H1 (cell line): ENCODE results near the gene PLPPR3. TPM values are rescaled to one million over a fixed set of nuclear protein-coding genes. Genes with fewer than 3 reads are reported as not detected.

Experiments
- CTCF ChIA-PET: fragments of 300-600 bp; sonication (Branson Sonifier 250); formaldehyde crosslinking; loops from one replicate; lab custom pipeline; 2021; ENCODE audit not compliant: partially characterized antibody; lab: Charles Lee
- POLR2A ChIA-PET: fragments of 300-600 bp; sonication (Branson Sonifier 250); formaldehyde crosslinking; loops from one replicate; lab custom pipeline; 2021; ENCODE audit warnings: inconsistent platforms; ENCODE audit not compliant: partially characterized antibody; lab: Charles Lee
- DNase-seq, 2 experiments: peaks; one replicate each; pipeline versions ENCODE4 v3.0.0 to v3.0.0-alpha.2; 2010 to 2022; ENCODE audit warnings: low spot score in 2 of 2, low read depth in 1 of 2, mixed read lengths in 1 of 2
- FAIRE-seq: peaks from 2 replicates; lab custom pipeline; 2011; peaks lifted over from hg19 to GRCh38; lab: Jason Lieb, UNC
- H2AFZ ChIP-seq: 2 replicates; pipeline ENCODE4 v1.8.1; 2012; ENCODE audit warnings: low read length, inconsistent platforms
- H2AK5ac ChIP-seq: 2 replicates; pipeline ENCODE4 v1.6.1; 2013; ENCODE audit warnings: low read depth, low read length
- H2BK120ac ChIP-seq: replicated peaks from 2 replicates; pipeline ENCODE3; 2013; ENCODE audit warnings: low read depth, low read length, inconsistent platforms
- H2BK12ac ChIP-seq: 2 replicates; pipeline ENCODE4 v1.6.1; 2013; ENCODE audit warnings: low read depth, low read length
- H2BK15ac ChIP-seq: 2 replicates; pipeline ENCODE4 v1.6.1; 2013; ENCODE audit warnings: low read length
- H2BK20ac ChIP-seq: 2 replicates; pipeline ENCODE4 v1.6.1; 2013; ENCODE audit warnings: low read length
- H2BK5ac ChIP-seq: 2 replicates; pipeline ENCODE4 v1.6.1; 2013; ENCODE audit warnings: low read depth, low read length
- H3K14ac ChIP-seq: 2 replicates; pipeline ENCODE4 v1.6.1; 2013; ENCODE audit warnings: inconsistent platforms; ENCODE audit not compliant: insufficient read length
- H3K18ac ChIP-seq: 2 replicates; pipeline ENCODE4 v1.6.1; 2013; ENCODE audit warnings: low read length; ENCODE audit errors: extremely low read depth
- H3K23ac ChIP-seq: 2 replicates; pipeline ENCODE4 v1.6.1; 2013; ENCODE audit warnings: inconsistent platforms; ENCODE audit not compliant: insufficient read length
- H3K23me2 ChIP-seq: 2 replicates; pipeline ENCODE4 v1.6.1; 2013; ENCODE audit warnings: low read depth, low read length
- H3K27ac ChIP-seq: 2 replicates; pipeline ENCODE4 v1.6.1; 2011; ENCODE audit warnings: low read depth, low read length, inconsistent platforms
- H3K27me3 ChIP-seq, 4 experiments: replicated peaks in 1 of 4; 1 replicate in 1 of 4; 2 replicates in 3 of 4; pipeline versions ENCODE4 v1.6.1 to v1.8.1; 2011 to 2013; ENCODE audit warnings: low read length in 3 of 4, mild to moderate bottlenecking in 3 of 4, inconsistent platforms in 2 of 4, mixed read lengths in 2 of 4, moderate library complexity in 1 of 4; ENCODE audit not compliant: control insufficient read depth in 3 of 4, insufficient read depth in 3 of 4; ENCODE audit errors: extremely low read depth in 1 of 4
- H3K36me3 ChIP-seq, 4 experiments: 2 replicates each; pipeline versions ENCODE4 v1.6.1 to v1.8.1; 2011 to 2013; ENCODE audit warnings: mild to moderate bottlenecking in 4 of 4, low read length in 3 of 4, moderate library complexity in 2 of 4, control low read depth in 1 of 4, inconsistent platforms in 1 of 4; ENCODE audit not compliant: insufficient read depth in 4 of 4, control insufficient read depth in 2 of 4
- H3K4ac ChIP-seq: replicated peaks from 2 replicates; pipeline ENCODE3; 2013; ENCODE audit warnings: low read length, low read depth, mixed read lengths, inconsistent platforms; ENCODE audit not compliant: insufficient read length
- H3K4me1 ChIP-seq, 4 experiments: replicated peaks in 1 of 4; 1 replicate in 1 of 4; 2 replicates in 3 of 4; pipeline versions ENCODE4 v1.6.1 to v1.8.1; 2011 to 2013; ENCODE audit warnings: low read length in 3 of 4, inconsistent platforms in 2 of 4, mixed read lengths in 1 of 4; ENCODE audit not compliant: insufficient read depth in 4 of 4, control insufficient read depth in 3 of 4
- H3K4me2 ChIP-seq, 2 experiments: 2 replicates each; pipeline versions ENCODE4 v1.6.1 to v1.8.1; 2011 to 2013; ENCODE audit warnings: low read depth in 2 of 2, low read length in 2 of 2, control low read depth in 1 of 2, inconsistent platforms in 1 of 2, mild to moderate bottlenecking in 1 of 2; ENCODE audit not compliant: insufficient read depth in 1 of 2
- H3K4me3 ChIP-seq, 4 experiments: fragments of 200-600, 300-600 bp in 1 of 4; sonication (generic), shearing (Covaris generic), sonication (Bioruptor Twin) in 1 of 4; 2 replicates each; pipeline versions ENCODE4 v1.5.1 to v1.8.1; 2011 to 2016; ENCODE audit warnings: low read length in 4 of 4, low read depth in 3 of 4, control low read depth in 2 of 4, inconsistent platforms in 2 of 4, mild to moderate bottlenecking in 2 of 4, mixed read lengths in 1 of 4, moderate library complexity in 1 of 4; ENCODE audit not compliant: insufficient read depth in 2 of 4; ENCODE audit errors: extremely low read depth in 1 of 4
- H3K56ac ChIP-seq: replicated peaks from 2 replicates; pipeline ENCODE3; 2013; ENCODE audit warnings: low read depth, mild to moderate bottlenecking, mixed read lengths, low read length, inconsistent platforms; ENCODE audit not compliant: insufficient read length
- H3K79me1 ChIP-seq: 2 replicates; pipeline ENCODE4 v1.6.1; 2013; ENCODE audit warnings: low read depth, low read length, control low read depth
- H3K79me2 ChIP-seq, 2 experiments: 2 replicates each; pipeline versions ENCODE4 v1.6.1 to v1.8.1; 2012 to 2013; ENCODE audit warnings: low read length in 2 of 2, mild to moderate bottlenecking in 2 of 2, inconsistent platforms in 1 of 2; ENCODE audit not compliant: insufficient read depth in 2 of 2, control insufficient read depth in 1 of 2
- H3K9ac ChIP-seq, 4 experiments: replicated peaks in 1 of 4; 1 replicate in 1 of 4; 2 replicates in 3 of 4; pipeline versions ENCODE4 v1.6.1 to v1.8.1; 2011 to 2013; ENCODE audit warnings: low read depth in 3 of 4, low read length in 3 of 4, control low read depth in 2 of 4, mild to moderate bottlenecking in 2 of 4, moderate library complexity in 2 of 4, inconsistent platforms in 1 of 4; ENCODE audit errors: extremely low read depth in 1 of 4
- H3K9me3 ChIP-seq, 2 experiments: 2 replicates each; pipeline versions ENCODE4 v1.6.1 to v1.8.1; 2012 to 2013; ENCODE audit warnings: mild to moderate bottlenecking in 2 of 2, moderate library complexity in 2 of 2, control low read depth in 1 of 2, inconsistent platforms in 1 of 2, low read depth in 1 of 2, low read length in 1 of 2, mixed read lengths in 1 of 2; ENCODE audit not compliant: insufficient read depth in 2 of 2
- H4K20me1 ChIP-seq, 2 experiments: replicated peaks in 1 of 2; 2 replicates each; pipeline versions ENCODE3 to v1.8.1; 2011 to 2013; ENCODE audit warnings: inconsistent platforms in 2 of 2, low read length in 2 of 2, mild to moderate bottlenecking in 1 of 2; ENCODE audit not compliant: insufficient read depth in 2 of 2, control insufficient read depth in 1 of 2
- H4K5ac ChIP-seq: 2 replicates; pipeline ENCODE4 v1.6.1; 2013; ENCODE audit warnings: low read length, low read depth, mixed read lengths, inconsistent platforms; ENCODE audit not compliant: insufficient read length
- H4K8ac ChIP-seq: 2 replicates; pipeline ENCODE4 v1.8.0; 2013; ENCODE audit warnings: mild to moderate bottlenecking, moderate library complexity, low read length, inconsistent platforms; ENCODE audit not compliant: insufficient read depth; ENCODE audit errors: extremely low read depth
- H4K91ac ChIP-seq: replicated peaks from 2 replicates; pipeline ENCODE3; 2013; ENCODE audit warnings: low read length, mixed read lengths, inconsistent platforms; ENCODE audit not compliant: insufficient read length
- KDM1A ChIP-seq: fragments of 200-600, 300-600 bp; sonication (generic); IDR thresholded peaks from 2 replicates; pipeline ENCODE4 v1.7.1; 2016; ENCODE audit warnings: mild to moderate bottlenecking, low read length, borderline replicate concordance
- RNF2 ChIP-seq: fragments of 200-900, 300-1000 bp; sonication (generic); IDR thresholded peaks from 2 replicates; pipeline ENCODE4 v1.7.1; 2016; ENCODE audit warnings: borderline replicate concordance, low read depth, mild to moderate bottlenecking, antibody characterized with exemption, low read length; ENCODE audit not compliant: poor library complexity, severe bottlenecking; ENCODE audit errors: missing control alignments
- WGBS, 2 experiments: shearing (Covaris generic) in 1 of 2; methylation state at CpG; one replicate each; pipeline versions ENCODE4 v1.1.6 to v1.1.7; 2013 to 2015; ENCODE audit warnings: low lambda C conversion rate in 2 of 2, mixed read lengths in 2 of 2, inconsistent platforms in 1 of 2, low coverage in 1 of 2, missing lambda C conversion rate in 1 of 2; ENCODE audit not compliant: insufficient replicate concordance in 2 of 2, insufficient coverage in 1 of 2, insufficient read length in 1 of 2; ENCODE audit errors: extremely low coverage in 1 of 2, missing lambda C conversion rate in 1 of 2; 5-methylcytosine and 5-hydroxymethylcytosine counted together
- polyA plus RNA-seq, 7 experiments: library from polyadenylated mRNA; depleted of rRNA in 3 of 7; stranded (reverse) in 5 of 7; unstranded in 2 of 7; fragments of >200 nt in 5 of 7; fragments of 200-250 nt in 2 of 7; gene quantifications; 1 replicate in 5 of 7; 2 replicates in 1 of 7; 4 replicates in 1 of 7; pipeline versions ENCODE4 v1.2.1 to v1.2.3, GENCODE V29; 2011 to 2013; ENCODE audit warnings: missing spikeins in 2 of 7, mixed read lengths in 2 of 7
- total RNA-seq: library from RNA; stranded (reverse); fragmentation: NEBNext Ultra II Directional; extraction: Animal tissue kit (Norgen Biotek cat#: 25700); gene quantifications from 2 replicates; pipeline ENCODE4 v1.2.1, GENCODE V29; 2021

The PLPPR3 gene
- total and polyA plus RNA-seq, 2 of the 8 experiments (the other 6 are each of a cell fraction or from before 2014, with no cell fraction given) = 71.7 to 76.4 TPM

- 90% methylated on average over 38 of the region's 40 CpGs; no CpG with 5 or more reads in 1 of the 2 experiments for WGBS, 2 experiments
- H4K91ac ChIP-seq = no peak overlapping the region
- no peak for FAIRE-seq
- peaks cover 0 to 3% of the 10 kb centered on the region in 2 experiments for H4K20me1 ChIP-seq
- no peak overlapping the region for H2AK5ac ChIP-seq
- TF ChIP-seq KDM1A = peak; percentile 50; the same call in 1 of the 2 replicates
- TF ChIP-seq RNF2 = no peak
- H3K79me2 ChIP-seq = no peaks in the 10 kb centered on the region
- H3K36me3 ChIP-seq = no peaks in the 10 kb centered on the region
- no peaks in the 10 kb centered on the region for H3K79me1 ChIP-seq
- no peak overlapping the region for H3K14ac ChIP-seq
- no peaks in the 10 kb centered on the region for H3K9me3 ChIP-seq
- H3K9ac ChIP-seq = no peak overlapping the region
- H2BK5ac ChIP-seq = 0 out of 2 replicates have a peak overlapping the region, but pooled peaks have one; percentile 24
- H3K27ac ChIP-seq = no peak overlapping the region
- no peak overlapping the region for H3K18ac ChIP-seq
- H2BK20ac ChIP-seq = no peak overlapping the region
- H2BK12ac ChIP-seq = no peak overlapping the region
- no peak overlapping the region for H3K56ac ChIP-seq
- H2AFZ ChIP-seq = no peak overlapping the region
- no peak overlapping the region for H3K4ac ChIP-seq
- H2BK120ac ChIP-seq = no peak overlapping the region
- POLR2A ChIA-PET = interaction anchor here (0.7 to 1.9 kb wide), 6 partner anchors 10 to 83 kb away, joined by 4 to 5 read pairs (median 4); partner anchors contain the start of gene PRTN3
- H2BK15ac ChIP-seq = no peak overlapping the region
- H4K8ac ChIP-seq = no peak overlapping the region
- H3K4me2 ChIP-seq = no peak overlapping the region
- no peak overlapping the region for H3K23ac ChIP-seq
- no peak for DNase-seq
- CTCF ChIA-PET = interaction anchor here (1.0 to 3.3 kb wide), 15 partner anchors 8 to 225 kb away, joined by 3 to 18 read pairs (median 4); partner anchors contain the start of gene AZU1
- H3K23me2 ChIP-seq = no peaks in the 10 kb centered on the region; the same call in 1 of the 2 replicates
- H3K4me3 ChIP-seq = no peak overlapping the region
- H4K5ac ChIP-seq = no peak overlapping the region
- no peaks in the 10 kb centered on the region; a peak in 2 of 7 replicates for H3K4me1 ChIP-seq
- peaks cover 7 to 17% (median 11%) of the 10 kb centered on the region in 4 experiments for H3K27me3 ChIP-seq
Measured at GRCh38 chr19:855566-856120, 33.9 kb upstream of the PLPPR3 start.
